HEK293 (cell line): ENCODE data around the gene NADK.

Experiments used
- CTCF ChIA-PET: fragments of 350-600 bp; formaldehyde crosslinking; extraction: SDS; loops from one replicate; lab custom pipeline; 2021; ENCODE audit warnings: antibody characterized with exemption; lab: Yijun Ruan, JAX
- POLR2A ChIA-PET: fragments of 300-600 bp; formaldehyde crosslinking; extraction: SDS; loops from one replicate; lab custom pipeline; 2020; ENCODE audit warnings: antibody characterized with exemption, inconsistent platforms; lab: Yijun Ruan, JAX
- H3K27ac ChIP-seq: fragments of 200-500 bp; sonication (Bioruptor generic); 2 replicates; pipeline ENCODE4 v1.5.1; 2014; ENCODE audit warnings: low read depth, low read length, control low read depth, inconsistent platforms; ENCODE audit errors: extremely low read depth
- H3K36me3 ChIP-seq, 2 experiments: fragments of 200-500 bp in 1 of 2; sonication (Bioruptor generic) in 1 of 2; 1 replicate in 1 of 2; 2 replicates in 1 of 2; pipeline ENCODE4 v1.5.1; 2014 to 2017; ENCODE audit warnings: inconsistent platforms in 2 of 2, low read length in 2 of 2; ENCODE audit not compliant: control insufficient read depth in 2 of 2, insufficient read depth in 1 of 2
- H3K4me1 ChIP-seq: fragments of 200-500 bp; sonication (Bioruptor generic); 2 replicates; pipeline ENCODE4 v1.5.1; 2014; ENCODE audit warnings: mild to moderate bottlenecking, low read length, inconsistent platforms; ENCODE audit not compliant: control insufficient read depth, insufficient read depth
- H3K4me3 ChIP-seq: 2 replicates; pipeline ENCODE4 v1.5.1; 2011; ENCODE audit warnings: low read depth, mild to moderate bottlenecking, control low read depth, low read length, moderate library complexity
- H3K9me3 ChIP-seq: fragments of 200-500 bp; sonication (Bioruptor generic); 2 replicates; pipeline ENCODE4 v1.5.1; 2014; ENCODE audit warnings: low read depth, low read length, inconsistent platforms; ENCODE audit not compliant: control insufficient read depth, insufficient read depth
- GLIS2 ChIP-seq: fragments of 450-650 bp; formaldehyde crosslinking; IDR thresholded peaks from 2 replicates; pipeline ENCODE4 v1.5.1; 2016; ENCODE audit warnings: missing biosample characterization, missing genetic modification characterization
- PRDM2 ChIP-seq: fragments of 450-650 bp; formaldehyde crosslinking; IDR thresholded peaks from 2 replicates; pipeline ENCODE4 v1.5.1; 2016; ENCODE audit warnings: missing biosample characterization, missing genetic modification characterization, borderline replicate concordance
- PRDM4 ChIP-seq: fragments of 450-650 bp; formaldehyde crosslinking; IDR thresholded peaks from 2 replicates; pipeline ENCODE4 v1.5.1; 2017; ENCODE audit warnings: missing biosample characterization, missing genetic modification characterization
- SCRT1 ChIP-seq: fragments of 450-650 bp; formaldehyde crosslinking; IDR thresholded peaks from 2 replicates; pipeline ENCODE4 v1.5.1; 2016; ENCODE audit warnings: missing biosample characterization, missing genetic modification characterization, borderline replicate concordance
- SP2 ChIP-seq: fragments of 450-650 bp; formaldehyde crosslinking; IDR thresholded peaks from 2 replicates; pipeline ENCODE4 v1.5.1; 2016; ENCODE audit warnings: missing biosample characterization, missing genetic modification characterization
- ZFP3 ChIP-seq: fragments of 450-650 bp; formaldehyde crosslinking; IDR thresholded peaks from 2 replicates; pipeline ENCODE4 v1.5.1; 2016; ENCODE audit warnings: low read depth, missing biosample characterization, missing genetic modification characterization
- ZIC2 ChIP-seq: fragments of 450-650 bp; formaldehyde crosslinking; IDR thresholded peaks from 2 replicates; pipeline ENCODE4 v1.5.1; 2016; ENCODE audit warnings: missing biosample characterization, missing genetic modification characterization
- ZNF169 ChIP-seq: fragments of 450-650 bp; formaldehyde crosslinking; IDR thresholded peaks from 2 replicates; pipeline ENCODE4 v1.5.1; 2016; ENCODE audit warnings: missing biosample characterization, missing genetic modification characterization
- ZNF37A ChIP-seq: fragments of 450-650 bp; IDR thresholded peaks from 2 replicates; pipeline ENCODE4 v1.5.1; 2018; ENCODE audit warnings: missing biosample characterization, missing genetic modification characterization
- ZNF416 ChIP-seq: fragments of 450-650 bp; formaldehyde crosslinking; IDR thresholded peaks from 2 replicates; pipeline ENCODE4 v1.5.1; 2016; ENCODE audit warnings: missing biosample characterization, missing genetic modification characterization
- ZNF426 ChIP-seq: fragments of 450-650 bp; formaldehyde crosslinking; IDR thresholded peaks from 2 replicates; pipeline ENCODE4 v1.5.1; 2017; ENCODE audit warnings: missing biosample characterization, missing genetic modification characterization, mild to moderate bottlenecking, inconsistent platforms, moderate library complexity
- ZNF621 ChIP-seq: fragments of 450-650 bp; formaldehyde crosslinking; IDR thresholded peaks from 2 replicates; pipeline ENCODE4 v1.5.1; 2017; ENCODE audit warnings: missing biosample characterization, missing genetic modification characterization
- TF ChIP-seq, protein P1 (sequence below): fragments of 450-650 bp; formaldehyde crosslinking; IDR thresholded peaks from 2 replicates; pipeline ENCODE4 v1.5.1; 2016; ENCODE audit warnings: missing biosample characterization, missing genetic modification characterization
- TF ChIP-seq, protein P2 (sequence below): fragments of 450-650 bp; formaldehyde crosslinking; IDR thresholded peaks from 2 replicates; pipeline ENCODE4 v1.5.1; 2016; ENCODE audit warnings: missing biosample characterization, missing genetic modification characterization

The NADK gene

GRCh38 chr1:1754051-1754815 is 24.0 kb downstream of the NADK start (continued):
- no peak for TF ChIP-seq ZNF416 (tag by site-specific recombination)
- TF ChIP-seq, all 188 proteins: peak for 0

DNA sequence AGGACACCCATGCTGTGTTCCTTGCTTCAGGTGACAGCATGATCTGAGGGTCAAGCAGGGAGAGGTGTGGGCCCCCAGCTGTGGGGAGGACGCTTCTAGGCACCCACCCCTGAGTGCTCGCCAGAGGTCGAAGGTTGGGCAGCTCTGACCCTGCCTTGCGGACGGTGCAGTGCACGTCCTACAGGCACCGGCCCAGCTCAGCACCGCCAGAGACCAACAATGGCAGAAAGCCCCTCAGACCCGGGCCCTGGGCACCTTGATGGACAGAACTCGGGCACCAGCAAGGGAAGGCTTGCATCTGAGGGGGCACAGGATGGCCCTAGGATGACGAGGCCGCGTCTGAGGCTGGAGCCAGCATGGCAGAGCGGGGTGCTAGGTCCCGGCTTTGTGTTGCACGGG is 24.7 kb downstream of the NADK start:
- H3K4me3 ChIP-seq: no peak overlapping the region
- H3K27ac ChIP-seq: no peak overlapping the region
- H3K36me3 ChIP-seq: peaks cover 0 to 66% of the 10 kb centered on the region in 2 experiments; a peak in 2 of 3 replicates
- TF ChIP-seq, protein P1, sequence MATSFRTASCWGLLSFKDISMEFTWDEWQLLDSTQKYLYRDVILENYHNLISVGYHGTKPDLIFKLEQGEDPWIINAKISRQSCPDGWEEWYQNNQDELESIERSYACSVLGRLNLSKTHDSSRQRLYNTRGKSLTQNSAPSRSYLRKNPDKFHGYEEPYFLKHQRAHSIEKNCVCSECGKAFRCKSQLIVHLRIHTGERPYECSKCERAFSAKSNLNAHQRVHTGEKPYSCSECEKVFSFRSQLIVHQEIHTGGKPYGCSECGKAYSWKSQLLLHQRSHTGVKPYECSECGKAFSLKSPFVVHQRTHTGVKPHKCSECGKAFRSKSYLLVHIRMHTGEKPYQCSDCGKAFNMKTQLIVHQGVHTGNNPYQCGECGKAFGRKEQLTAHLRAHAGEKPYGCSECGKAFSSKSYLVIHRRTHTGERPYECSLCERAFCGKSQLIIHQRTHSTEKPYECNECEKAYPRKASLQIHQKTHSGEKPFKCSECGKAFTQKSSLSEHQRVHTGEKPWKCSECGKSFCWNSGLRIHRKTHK: no peak
- no peak for TF ChIP-seq ZNF621
- no peak for TF ChIP-seq PRDM4 (tag by site-specific recombination)
- 0 out of 2 replicates have a peak, but pooled peaks have one; percentile 11 for TF ChIP-seq ZIC2 (tag by site-specific recombination)
- ChIA-PET CTCF (no interaction called here), POLR2A (no interaction called here)
- no peaks in the 10 kb centered on the region for H3K4me1 ChIP-seq
- H3K9me3 ChIP-seq: no peaks in the 10 kb centered on the region

DNA sequence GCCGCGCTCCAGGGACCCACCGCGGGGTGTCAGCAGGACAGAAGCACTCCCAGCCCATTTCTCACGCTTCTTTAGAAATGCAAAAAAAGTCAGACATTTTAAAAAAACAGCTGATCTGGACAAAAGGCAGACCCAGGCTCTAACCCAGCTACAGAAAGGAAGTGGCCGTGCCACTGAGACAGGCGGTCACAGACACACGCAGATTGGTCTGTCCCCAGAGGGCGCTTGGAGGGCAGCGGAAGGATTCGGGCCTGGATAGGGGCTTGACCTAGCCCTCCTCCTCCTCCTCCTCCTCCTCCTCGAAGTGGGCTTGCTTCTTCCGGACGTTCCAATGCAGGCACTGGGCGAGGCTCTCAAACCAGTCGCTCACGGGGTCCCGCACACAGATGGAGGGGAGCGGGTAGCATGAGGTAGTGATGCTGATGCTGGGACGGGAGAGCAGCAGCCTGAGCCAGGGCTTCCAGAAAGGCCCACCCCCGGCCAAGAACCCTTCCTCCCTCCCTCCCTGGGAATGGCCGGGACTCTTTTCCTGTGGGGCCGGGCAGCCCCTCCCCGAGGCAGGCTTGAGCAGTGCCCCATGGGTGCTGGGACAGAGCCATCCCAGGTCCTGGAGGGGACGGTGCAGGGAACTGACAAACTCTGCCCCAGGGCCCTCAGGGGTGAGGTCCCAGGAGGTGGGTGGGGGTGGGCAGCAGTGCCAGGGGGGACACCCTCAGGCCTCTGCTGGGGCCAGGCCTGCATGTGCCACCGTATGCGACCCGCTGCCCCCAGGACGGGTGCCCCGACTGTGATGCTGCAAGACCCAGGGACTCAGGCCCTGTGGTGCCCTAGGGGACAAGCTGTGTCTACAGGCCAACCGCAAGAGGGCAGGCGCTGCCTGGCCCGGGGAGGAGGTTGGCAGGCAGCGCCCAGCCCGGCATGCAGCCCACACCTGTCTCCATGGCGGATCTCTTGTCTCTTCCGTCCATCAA is 25.3 kb downstream of the NADK start:
- Histone ChIP-seq H3K36me3 (peaks cover 0 to 59% of the 10 kb centered on the region in 2 experiments; a peak in 2 of 3 replicates), H3K9me3 (no peaks in the 10 kb centered on the region), H3K4me3 (no peak overlapping the region), H3K27ac (no peak overlapping the region)
- POLR2A ChIA-PET: no interaction called here
- CTCF ChIA-PET: no interaction called here
- TF ChIP-seq ZNF169 (tag by site-specific recombination) (no peak), GLIS2 (tag by site-specific recombination) (peak; percentile 18; the same call in 1 of the 2 replicates), ZNF426 (no peak), SP2 (tag by site-specific recombination) (peak; percentile 25)
- TF ChIP-seq, all 188 proteins: peak for 2
- no peaks in the 10 kb centered on the region for H3K4me1 ChIP-seq

- POLR2A ChIA-PET: no interaction called here
- TF ChIP-seq PRDM2 (tag by site-specific recombination) (no peak), ZNF37A (tag by site-specific recombination) (no peak), ZFP3 (tag by site-specific recombination) (no peak), SCRT1 (tag by site-specific recombination) (no peak)
- TF ChIP-seq, protein P2, sequence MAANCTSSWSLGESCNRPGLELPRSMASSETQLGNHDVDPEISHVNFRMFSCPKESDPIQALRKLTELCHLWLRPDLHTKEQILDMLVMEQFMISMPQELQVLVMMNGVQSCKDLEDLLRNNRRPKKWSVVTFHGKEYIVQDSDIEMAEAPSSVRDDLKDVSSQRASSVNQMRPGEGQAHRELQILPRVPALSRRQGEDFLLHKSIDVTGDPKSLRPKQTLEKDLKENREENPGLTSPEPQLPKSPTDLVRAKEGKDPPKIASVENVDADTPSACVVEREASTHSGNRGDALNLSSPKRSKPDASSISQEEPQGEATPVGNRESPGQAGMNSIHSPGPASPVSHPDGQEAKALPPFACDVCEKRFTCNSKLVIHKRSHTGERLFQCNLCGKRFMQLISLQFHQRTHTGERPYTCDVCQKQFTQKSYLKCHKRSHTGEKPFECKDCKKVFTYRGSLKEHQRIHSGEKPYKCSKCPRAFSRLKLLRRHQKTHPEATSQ (tag by site-specific recombination): no peak
- H3K9me3 ChIP-seq: no peaks in the 10 kb centered on the region
- H3K4me3 ChIP-seq: no peak overlapping the region
- CTCF ChIA-PET: no interaction called here
- H3K27ac ChIP-seq: no peak overlapping the region
- peaks cover 0 to 51% of the 10 kb centered on the region in 2 experiments; a peak in 2 of 3 replicates for H3K36me3 ChIP-seq
- no peaks in the 10 kb centered on the region for H3K4me1 ChIP-seq
Measured at GRCh38 chr1:1752190-1752589, 26.1 kb downstream of the NADK start.
